HEK293T (cell line): ENCODE data around the gene DENND6A.

ENCODE experiments used
- ARNT ChIP-seq: fragments of 450-650 bp; IDR thresholded peaks from 2 replicates; pipeline ENCODE4 v1.6.1; 2017; ENCODE audit warnings: mild to moderate bottlenecking
- BHLHE40 ChIP-seq: fragments of 450-650 bp; IDR thresholded peaks from 2 replicates; pipeline ENCODE4 v1.6.1; 2016; ENCODE audit warnings: mild to moderate bottlenecking, moderate library complexity, borderline replicate concordance
- CTBP1 ChIP-seq: fragments of 450-650 bp; IDR thresholded peaks from 2 replicates; pipeline ENCODE4 v1.6.1; 2016; ENCODE audit warnings: borderline replicate concordance
- FOXA1 ChIP-seq: fragments of 450-650 bp; IDR thresholded peaks from 2 replicates; pipeline ENCODE4 v1.6.1; 2016; ENCODE audit warnings: mild to moderate bottlenecking
- FOXK2 ChIP-seq: fragments of 450-650 bp; IDR thresholded peaks from 2 replicates; pipeline ENCODE4 v1.6.1; 2016; ENCODE audit warnings: mild to moderate bottlenecking
- FOXM1 ChIP-seq: fragments of 450-650 bp; IDR thresholded peaks from 2 replicates; pipeline ENCODE4 v1.6.1; 2017; ENCODE audit warnings: mild to moderate bottlenecking, borderline replicate concordance
- HDGF ChIP-seq: fragments of 450-650 bp; IDR thresholded peaks from 2 replicates; pipeline ENCODE4 v1.6.1; 2017; ENCODE audit warnings: antibody characterized with exemption, borderline replicate concordance
- NFRKB ChIP-seq: fragments of 450-650 bp; IDR thresholded peaks from 2 replicates; pipeline ENCODE4 v1.6.1; 2016; ENCODE audit warnings: mild to moderate bottlenecking, moderate library complexity
- SP1 ChIP-seq: fragments of 450-650 bp; IDR thresholded peaks from 2 replicates; pipeline ENCODE4 v1.6.1; 2017
- TARDBP ChIP-seq: fragments of 450-650 bp; IDR thresholded peaks from 2 replicates; pipeline ENCODE4 v1.6.1; 2016
- ZNF384 ChIP-seq: fragments of 450-650 bp; IDR thresholded peaks from 2 replicates; pipeline ENCODE4 v1.6.1; 2016
- TF ChIP-seq, protein P1 (sequence below): fragments of 450-650 bp; IDR thresholded peaks from 2 replicates; pipeline ENCODE4 v1.6.1; 2016

DNA sequence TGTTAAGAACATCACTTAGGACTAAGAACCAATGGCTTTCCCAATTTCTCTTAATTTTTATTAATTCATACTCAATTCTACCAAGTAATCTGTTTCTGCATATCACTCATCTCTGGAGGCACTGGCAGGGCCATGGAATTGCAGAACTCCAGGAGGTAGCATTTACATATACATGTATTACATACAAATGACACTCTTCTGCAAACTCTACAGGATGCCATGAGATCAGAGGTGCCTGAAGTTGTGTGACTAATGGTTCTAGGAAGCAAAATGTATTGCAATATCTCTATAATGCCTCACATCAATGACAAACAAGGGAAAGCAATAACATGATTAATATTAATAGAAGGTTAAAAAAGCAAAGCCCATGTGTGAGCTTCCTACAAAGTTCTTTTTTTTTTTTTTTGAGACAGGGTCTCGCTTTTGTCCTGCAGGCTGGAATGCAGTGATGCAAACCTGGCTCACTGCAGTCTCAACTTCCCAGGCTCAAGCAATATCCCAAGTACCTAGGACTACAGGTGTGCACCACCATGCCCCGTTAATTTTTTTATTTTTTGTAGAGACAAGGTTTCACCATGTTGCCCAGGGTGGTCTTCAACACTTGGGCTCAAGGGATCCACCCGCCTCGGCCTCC is 33.0 kb downstream of the DENND6A start:
- TF ChIP-seq SP1 (no peak), FOXM1 (no peak), ZNF384 (no peak), CTBP1 (no peak), BHLHE40 (no peak), ARNT (no peak), NFRKB (no peak), HDGF (no peak), TARDBP (no peak), FOXA1 (no peak), FOXK2 (no peak)
- TF ChIP-seq, protein P1, sequence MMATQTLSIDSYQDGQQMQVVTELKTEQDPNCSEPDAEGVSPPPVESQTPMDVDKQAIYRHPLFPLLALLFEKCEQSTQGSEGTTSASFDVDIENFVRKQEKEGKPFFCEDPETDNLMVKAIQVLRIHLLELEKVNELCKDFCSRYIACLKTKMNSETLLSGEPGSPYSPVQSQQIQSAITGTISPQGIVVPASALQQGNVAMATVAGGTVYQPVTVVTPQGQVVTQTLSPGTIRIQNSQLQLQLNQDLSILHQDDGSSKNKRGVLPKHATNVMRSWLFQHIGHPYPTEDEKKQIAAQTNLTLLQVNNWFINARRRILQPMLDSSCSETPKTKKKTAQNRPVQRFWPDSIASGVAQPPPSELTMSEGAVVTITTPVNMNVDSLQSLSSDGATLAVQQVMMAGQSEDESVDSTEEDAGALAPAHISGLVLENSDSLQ = no peak
